Measurements from ENCODE around the gene FBXL20.

- no peak for TF ChIP-seq GATA2 (IDR thresholded peaks at IDR 0.05; ENCODE audit: low read depth, low read length)
- TF ChIP-seq GATA3 (IDR thresholded peaks at IDR 0.05; ENCODE audit: low read depth, low read length): no peak
Measured at GRCh38 chr17:39261286-39261685, 140.1 kb downstream of the FBXL20 start.
